Measurements from ENCODE around the gene CXCR6.

- TF ChIP-seq HDGF (IDR thresholded peaks at IDR 0.05; ENCODE audit: borderline replicate concordance) (no peak), FOXK2 (IDR thresholded peaks at IDR 0.05) (no peak), BHLHE40 (IDR thresholded peaks at IDR 0.05; ENCODE audit: borderline replicate concordance) (no peak), FOXM1 (IDR thresholded peaks at IDR 0.05; ENCODE audit: borderline replicate concordance) (no peak), FOXA1 (IDR thresholded peaks at IDR 0.05) (no peak), ARNT (IDR thresholded peaks at IDR 0.05) (no peak)
Measured at GRCh38 chr3:45976191-45977091, 33.2 kb downstream of the CXCR6 start.

All from HEK293T (cell line).